ENCODE measurements around the gene CDX2.

DNA sequence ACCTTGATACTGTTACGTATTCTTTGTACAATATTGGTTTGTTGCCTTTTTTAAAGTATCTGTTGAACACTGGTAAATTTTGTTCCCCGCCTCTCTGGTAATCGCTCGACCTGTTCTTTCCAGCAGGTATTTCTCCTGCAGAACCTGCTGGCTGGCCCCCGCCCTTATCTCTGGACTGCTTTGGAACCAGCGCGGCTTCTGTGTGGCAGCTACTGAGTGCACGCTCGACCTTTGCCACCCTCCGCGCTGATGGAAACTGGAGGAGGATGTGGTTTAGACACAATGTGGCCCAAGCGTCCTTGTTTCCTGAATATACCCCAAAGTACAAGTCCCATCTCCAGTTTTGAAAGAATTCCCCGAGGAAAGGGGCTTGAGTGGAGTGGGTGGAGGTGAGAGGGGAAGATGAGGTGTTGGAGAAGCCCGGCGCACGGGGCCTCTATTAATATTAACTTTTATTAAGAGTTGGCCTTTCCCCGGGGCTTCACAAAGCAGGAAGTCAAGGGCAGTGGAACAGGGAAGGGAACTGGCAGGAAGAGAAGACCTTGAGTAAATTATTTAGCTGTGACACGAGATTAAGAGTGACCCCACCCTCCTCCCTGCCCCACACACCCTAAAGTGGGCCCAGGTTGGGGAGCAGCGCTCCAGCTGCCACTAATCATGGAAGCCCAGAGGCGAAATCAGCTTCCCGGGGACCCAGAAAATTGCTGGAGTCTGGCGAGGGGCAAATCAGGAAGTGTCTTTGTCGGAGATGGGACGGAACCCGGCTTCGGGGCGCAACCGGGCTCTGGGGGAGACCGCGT is 16.0 kb downstream of the CDX2 start:
- no peak for TF ChIP-seq POLR2A (IDR thresholded peaks at IDR 0.05)
- TF ChIP-seq, protein P1, sequence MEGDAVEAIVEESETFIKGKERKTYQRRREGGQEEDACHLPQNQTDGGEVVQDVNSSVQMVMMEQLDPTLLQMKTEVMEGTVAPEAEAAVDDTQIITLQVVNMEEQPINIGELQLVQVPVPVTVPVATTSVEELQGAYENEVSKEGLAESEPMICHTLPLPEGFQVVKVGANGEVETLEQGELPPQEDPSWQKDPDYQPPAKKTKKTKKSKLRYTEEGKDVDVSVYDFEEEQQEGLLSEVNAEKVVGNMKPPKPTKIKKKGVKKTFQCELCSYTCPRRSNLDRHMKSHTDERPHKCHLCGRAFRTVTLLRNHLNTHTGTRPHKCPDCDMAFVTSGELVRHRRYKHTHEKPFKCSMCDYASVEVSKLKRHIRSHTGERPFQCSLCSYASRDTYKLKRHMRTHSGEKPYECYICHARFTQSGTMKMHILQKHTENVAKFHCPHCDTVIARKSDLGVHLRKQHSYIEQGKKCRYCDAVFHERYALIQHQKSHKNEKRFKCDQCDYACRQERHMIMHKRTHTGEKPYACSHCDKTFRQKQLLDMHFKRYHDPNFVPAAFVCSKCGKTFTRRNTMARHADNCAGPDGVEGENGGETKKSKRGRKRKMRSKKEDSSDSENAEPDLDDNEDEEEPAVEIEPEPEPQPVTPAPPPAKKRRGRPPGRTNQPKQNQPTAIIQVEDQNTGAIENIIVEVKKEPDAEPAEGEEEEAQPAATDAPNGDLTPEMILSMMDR (IDR thresholded peaks at IDR 0.05 in 4 of 5, conservative IDR thresholded peaks at IDR 0.05 in 1 of 5) = no peak
